ENCODE data around the gene BCCIP. TPM values are rescaled to one million over a fixed set of nuclear protein-coding genes. Genes with fewer than 3 reads are reported as not detected.
A peak's percentile ranks its signal among the peaks of the same experiment; 100 is the strongest.

The BCCIP gene
- polyA plus RNA-seq, 3 donors, result 98.9 to 106 (median 104) TPM

DNA sequence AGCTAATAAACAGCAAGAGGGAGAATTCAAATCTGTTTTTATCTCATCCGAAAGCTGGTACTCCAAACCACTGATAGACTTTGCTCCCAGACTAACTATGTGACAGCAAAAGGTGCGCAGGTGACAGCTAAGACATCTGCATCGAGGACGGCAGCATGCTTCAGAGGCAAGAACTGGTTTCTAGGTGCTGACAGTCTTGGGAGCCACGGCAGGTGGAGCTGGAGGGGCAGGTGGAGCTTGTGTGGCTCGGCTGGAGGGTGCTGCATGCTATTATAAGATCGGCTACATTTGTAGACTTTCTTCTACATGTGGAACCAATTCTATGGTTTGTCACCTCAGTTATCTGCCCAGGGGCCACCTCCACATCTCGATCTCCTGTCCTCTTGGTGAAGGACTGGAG, 25.9 kb upstream of the BCCIP start:
- DNase-seq (ENCODE audit: low read depth in 3 of 3, low spot score in 2 of 3), result no peak

GRCh38 chr10:125797994-125798662, 25.2 kb upstream of the BCCIP start:
- no peak for DNase-seq (ENCODE audit: low read depth in 3 of 3, low spot score in 2 of 3)

GRCh38 chr10:125799451-125800182, 23.7 kb upstream of the BCCIP start:
- DNase-seq (ENCODE audit: low read depth in 3 of 3, low spot score in 2 of 3), result no peak

- no peak for DNase-seq (ENCODE audit: low read depth in 3 of 3, low spot score in 2 of 3)
These were observed 21.8 kb upstream of the BCCIP start for GRCh38 chr10:125801574-125801973.

DNA sequence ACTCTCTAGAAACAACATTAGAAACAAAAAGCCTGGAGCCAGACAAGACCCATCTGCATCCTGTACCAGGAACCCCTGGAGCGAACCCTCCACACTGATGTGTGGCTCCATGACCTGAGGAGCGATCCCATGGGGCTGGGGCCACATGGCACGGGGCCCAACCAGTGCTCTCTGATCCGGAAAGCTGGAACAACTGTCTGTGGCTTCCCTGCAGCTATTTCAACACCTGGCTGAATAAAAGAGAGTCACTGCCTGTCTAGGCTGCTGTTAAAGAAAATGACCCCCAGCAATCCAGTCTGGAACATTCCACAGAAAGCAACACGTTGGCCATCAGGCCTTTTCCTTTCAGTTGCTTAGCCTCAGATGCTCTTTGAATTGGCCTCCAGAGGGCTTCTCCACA, 21.2 kb upstream of the BCCIP start:
- DNase-seq (ENCODE audit: low read depth in 3 of 3, low spot score in 2 of 3), result no peak

GRCh38 chr10:125802739-125803138, 20.6 kb upstream of the BCCIP start:
- no peak for DNase-seq (ENCODE audit: low read depth in 3 of 3, low spot score in 2 of 3)

DNA sequence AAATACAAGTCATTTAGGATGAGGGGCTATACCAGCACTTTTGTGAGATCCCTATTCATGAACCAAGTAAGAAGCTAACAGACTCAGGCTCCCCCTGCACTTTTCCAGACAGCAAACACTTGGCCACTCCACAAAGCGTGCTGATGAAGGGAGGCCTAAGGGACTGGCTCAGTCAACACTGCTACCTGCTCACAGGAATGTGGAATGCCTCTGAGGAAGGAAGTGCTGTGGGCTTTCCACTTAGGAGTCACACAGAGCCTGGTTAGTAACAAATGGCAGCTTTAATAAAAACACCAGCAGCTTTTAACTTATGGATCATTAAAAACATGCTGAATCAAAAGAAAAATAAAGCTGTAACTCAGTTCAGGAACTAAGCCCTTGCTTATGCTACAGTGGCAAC, 15.3 kb upstream of the BCCIP start:
- no peak for DNase-seq (ENCODE audit: low read depth in 3 of 3, low spot score in 2 of 3)

DNA sequence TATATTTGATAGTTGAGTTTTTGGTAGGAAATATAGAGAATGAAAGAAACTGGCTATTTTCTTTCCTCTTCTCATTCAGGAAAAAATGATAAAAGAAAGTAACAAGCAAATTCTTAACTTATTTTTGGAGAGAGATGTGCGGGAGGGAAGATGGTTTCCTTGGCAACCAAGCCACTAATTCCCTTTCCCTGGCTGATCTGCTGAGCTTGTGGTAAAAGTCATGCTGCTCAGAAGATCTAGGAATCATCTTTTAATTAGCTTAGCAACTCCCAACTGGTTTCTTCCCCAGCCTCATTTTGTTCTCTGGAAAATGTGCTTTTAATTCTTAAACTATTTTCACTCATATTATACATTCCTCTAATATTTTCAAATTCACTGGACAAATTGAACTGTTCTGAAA, 12.1 kb upstream of the BCCIP start:
- DNase-seq (ENCODE audit: low read depth in 3 of 3, low spot score in 2 of 3), result no peak

DNA sequence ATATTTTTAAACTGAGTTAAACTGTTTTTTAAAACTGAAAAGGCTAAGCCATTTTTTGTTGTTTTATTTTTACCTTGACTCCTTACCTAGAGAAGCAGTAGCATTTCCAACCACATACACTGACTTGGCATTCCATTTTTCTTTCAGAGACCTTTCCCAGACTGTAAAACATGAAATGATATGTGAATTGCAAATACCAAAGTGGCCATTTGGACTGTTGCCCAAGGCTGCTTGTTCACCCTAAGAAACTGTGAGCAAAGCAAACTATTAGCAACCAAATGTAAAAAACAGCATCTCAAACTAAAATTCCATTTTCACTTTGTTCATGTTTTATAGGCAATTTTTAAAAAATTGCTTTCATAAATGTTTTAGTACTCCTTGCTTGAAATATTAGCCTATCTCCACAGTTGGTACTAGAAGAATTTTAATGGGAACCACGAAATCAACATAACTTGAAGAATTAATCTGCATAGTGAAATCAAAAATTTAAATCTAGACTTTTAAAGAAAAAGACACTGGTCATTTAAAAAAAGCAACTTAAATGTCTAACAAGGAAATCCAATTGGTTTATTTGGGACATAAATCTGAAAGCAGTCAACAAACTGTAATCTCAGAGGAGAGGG, 11.1 kb upstream of the BCCIP start:
- DNase-seq (ENCODE audit: low read depth in 3 of 3, low spot score in 2 of 3), result peak in 1 of 3 donors; percentile 10

DNA sequence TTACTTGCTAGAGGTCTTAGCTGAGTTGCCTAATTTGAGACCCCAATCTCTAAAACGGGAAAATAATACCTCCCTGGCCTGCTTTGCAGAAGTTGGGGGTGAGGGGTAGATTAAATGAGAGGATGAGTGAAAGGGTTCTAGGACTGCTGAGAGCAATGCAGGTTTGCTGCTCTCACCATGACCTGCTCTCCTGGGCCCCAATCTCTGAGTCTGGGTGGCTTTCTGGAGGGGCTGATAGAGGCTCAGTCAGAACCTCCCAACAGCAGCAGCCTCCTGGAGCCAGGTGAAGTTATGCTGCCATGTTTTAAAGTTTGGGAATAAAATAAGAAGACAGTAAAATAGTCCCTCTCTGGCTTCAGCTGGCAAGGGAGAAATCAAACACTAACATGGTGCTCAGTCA, 7.6 kb upstream of the BCCIP start:
- DNase-seq (ENCODE audit: low read depth in 3 of 3, low spot score in 2 of 3), result no peak

GRCh38 chr10:125816548-125816947, 6.8 kb upstream of the BCCIP start:
- DNase-seq (ENCODE audit: low read depth in 3 of 3, low spot score in 2 of 3), result no peak

- no peak for DNase-seq (ENCODE audit: low read depth in 3 of 3, low spot score in 2 of 3)
These were observed 5.9 kb upstream of the BCCIP start for GRCh38 chr10:125817337-125817946.

DNA sequence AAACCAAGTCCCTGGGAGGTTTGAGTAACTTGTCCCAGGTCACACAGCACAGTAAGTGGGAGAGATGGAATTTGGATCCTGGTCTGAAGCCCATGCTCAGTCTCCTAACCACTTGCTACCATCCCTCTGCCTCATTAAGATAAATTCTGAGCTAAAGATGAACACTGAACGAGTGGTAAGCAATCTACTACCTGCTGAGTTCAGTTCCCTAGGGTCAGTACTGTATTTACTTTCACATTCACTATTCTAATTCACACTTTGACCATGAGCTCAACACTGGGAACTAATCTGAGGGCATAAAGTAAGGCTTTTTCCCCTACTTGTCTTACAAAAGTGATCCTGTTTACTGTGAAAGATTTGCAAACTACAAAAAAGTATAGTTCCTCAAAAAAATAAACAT, 2.6 kb upstream of the BCCIP start:
- DNase-seq (ENCODE audit: low read depth in 3 of 3, low spot score in 2 of 3), result no peak

DNA sequence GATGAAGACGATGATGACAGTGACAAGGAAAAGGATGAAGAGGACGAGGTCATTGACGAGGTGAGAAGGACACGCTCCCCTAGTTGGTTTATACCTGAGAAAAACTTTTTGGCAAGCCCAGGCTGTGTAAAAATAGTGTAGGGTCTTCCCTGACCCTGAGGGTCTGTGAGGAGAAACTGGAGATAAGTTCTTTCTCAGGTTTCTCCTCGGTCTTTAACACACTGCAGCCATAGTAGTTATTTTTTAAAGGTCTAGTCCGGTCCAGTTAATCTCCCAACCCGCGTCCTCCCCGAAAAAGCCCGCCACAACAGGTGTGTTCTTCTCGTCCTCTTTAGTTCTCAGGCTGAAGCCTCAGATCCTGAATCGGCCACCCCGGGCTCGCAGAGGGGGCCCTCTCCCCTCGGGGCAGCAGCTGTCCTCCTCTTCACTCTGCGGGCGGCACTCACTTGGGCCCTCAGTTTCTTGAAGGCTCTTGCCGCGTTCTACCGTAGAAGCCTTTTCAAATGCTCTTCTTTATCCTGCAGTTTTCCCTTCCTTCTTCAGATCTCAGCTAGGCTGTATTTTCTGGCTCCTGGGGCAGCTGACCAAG, 411 bp downstream of the BCCIP start:
- DNase-seq (ENCODE audit: low read depth in 3 of 3, low spot score in 2 of 3), result no peak

- DNase-seq (ENCODE audit: low read depth in 3 of 3, low spot score in 2 of 3), result no peak
These were observed 1.4 kb downstream of the BCCIP start for GRCh38 chr10:125824736-125825135.

- no peak for DNase-seq (ENCODE audit: low read depth in 3 of 3, low spot score in 2 of 3)
These were observed 3.8 kb downstream of the BCCIP start for GRCh38 chr10:125827133-125827532.

GRCh38 chr10:125828311-125828710, 5.0 kb downstream of the BCCIP start:
- no peak for DNase-seq (ENCODE audit: low read depth in 3 of 3, low spot score in 2 of 3)

DNA sequence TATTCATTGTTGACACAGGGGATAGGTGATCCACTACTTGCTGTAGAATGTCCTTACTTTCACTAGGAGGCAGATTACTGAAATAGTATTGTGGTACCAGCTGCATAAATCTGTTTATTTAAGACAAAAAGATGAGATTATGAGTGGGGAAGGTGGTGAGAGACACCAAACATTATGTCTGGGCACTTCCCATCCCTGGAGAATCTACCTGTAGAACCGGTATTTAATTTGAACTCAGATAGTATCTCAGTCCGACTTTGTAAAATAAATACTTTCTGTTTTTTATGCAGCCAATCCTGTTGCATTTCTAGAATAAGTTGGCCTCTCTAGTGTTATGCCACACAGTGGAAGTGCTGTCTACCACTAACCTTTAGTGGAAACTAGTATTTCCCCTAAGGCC, 13.4 kb downstream of the BCCIP start:
- no peak for DNase-seq (ENCODE audit: low read depth in 3 of 3, low spot score in 2 of 3)

- no peak for DNase-seq (ENCODE audit: low read depth in 3 of 3, low spot score in 2 of 3)
These were observed 15.6 kb downstream of the BCCIP start for GRCh38 chr10:125838802-125839575.

DNA sequence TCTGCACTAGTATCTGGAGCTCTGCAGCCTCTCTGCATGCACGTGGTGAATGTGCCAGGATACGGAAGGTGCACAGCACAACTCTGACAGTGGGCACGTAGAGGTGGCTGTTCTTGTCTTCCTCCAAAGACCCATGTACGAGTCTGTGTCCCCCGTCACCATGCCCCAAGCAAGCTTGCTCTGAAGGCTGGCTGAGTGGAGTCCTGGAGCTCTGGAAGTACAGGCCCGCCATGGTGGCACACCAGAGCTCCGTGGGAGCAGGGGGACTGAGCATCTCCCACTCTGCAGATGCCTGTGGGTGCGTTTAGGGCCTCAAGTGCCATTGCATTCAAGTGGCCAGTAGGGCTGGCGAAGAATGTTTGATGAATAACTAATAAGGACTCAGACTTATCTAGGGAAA, 17.1 kb downstream of the BCCIP start:
- DNase-seq (ENCODE audit: low read depth in 3 of 3, low spot score in 2 of 3), result no peak

Measured in right renal cortex interstitium (tissue), 3 donors.